GM18505 (cell line): ENCODE results near the gene ITGA3.

Experiments used
- ATAC-seq: cut with Tn5 transposase; IDR thresholded peaks from one replicate; pipeline ENCODE4 v1.9.1; 2021; ENCODE audit not compliant: unreplicated experiment
- POLR2A ChIP-seq: IDR thresholded peaks from 4 replicates; pipeline ENCODE4 v1.6.1; 2011; ENCODE audit warnings: borderline replicate concordance; ENCODE audit not compliant: insufficient read depth, insufficient read length; ENCODE audit errors: extremely low read depth

The ITGA3 gene

DNA sequence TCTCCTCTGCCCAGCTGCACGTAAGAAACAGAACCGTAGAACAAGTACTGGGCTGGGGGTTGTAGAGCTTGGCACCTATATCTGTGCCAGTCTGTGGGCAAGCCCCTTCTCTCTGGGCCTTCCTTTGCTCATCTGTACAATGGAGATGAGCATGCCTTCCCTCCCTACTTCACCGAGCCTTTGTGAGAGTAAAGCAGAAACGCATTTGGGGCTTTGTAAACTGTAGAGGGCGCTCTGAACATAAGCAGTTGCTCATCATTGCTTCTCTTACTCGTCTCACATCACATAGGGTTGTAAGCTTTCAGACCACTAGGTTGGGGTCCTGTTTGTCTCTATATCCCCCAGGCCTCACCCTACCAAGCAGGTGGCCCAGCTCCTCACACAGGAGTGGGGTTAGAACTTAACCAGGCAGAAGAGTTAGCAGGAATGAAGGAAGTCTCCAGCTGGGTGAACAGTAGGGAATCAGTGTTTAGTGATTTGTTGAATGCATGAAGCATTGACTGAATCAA lies 59.0 kb downstream of the ITGA3 start:
- TF ChIP-seq POLR2A = no peak
- ATAC-seq = no peak

DNA sequence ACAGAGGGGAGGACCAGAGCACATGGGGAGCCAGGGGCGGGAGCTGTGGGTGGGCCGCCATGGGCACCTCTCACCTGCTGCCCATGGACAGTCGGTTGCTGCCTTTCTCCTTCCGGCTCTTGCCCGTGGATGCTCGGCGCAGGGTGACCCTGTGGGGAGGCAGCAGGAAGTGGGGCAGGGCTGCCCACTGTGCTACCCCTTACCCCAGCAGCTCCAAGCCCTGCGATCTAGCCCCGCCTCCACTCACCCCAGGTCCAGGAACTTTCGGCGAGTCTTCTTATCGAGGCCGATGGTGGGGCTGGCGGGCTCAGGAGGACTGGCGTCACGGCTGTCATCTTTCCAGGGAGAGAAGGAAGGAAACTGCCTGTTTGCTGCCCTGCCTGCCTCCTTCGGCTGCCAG lies 59.8 kb downstream of the ITGA3 start:
- ATAC-seq = no peak
- no peak for TF ChIP-seq POLR2A

DNA sequence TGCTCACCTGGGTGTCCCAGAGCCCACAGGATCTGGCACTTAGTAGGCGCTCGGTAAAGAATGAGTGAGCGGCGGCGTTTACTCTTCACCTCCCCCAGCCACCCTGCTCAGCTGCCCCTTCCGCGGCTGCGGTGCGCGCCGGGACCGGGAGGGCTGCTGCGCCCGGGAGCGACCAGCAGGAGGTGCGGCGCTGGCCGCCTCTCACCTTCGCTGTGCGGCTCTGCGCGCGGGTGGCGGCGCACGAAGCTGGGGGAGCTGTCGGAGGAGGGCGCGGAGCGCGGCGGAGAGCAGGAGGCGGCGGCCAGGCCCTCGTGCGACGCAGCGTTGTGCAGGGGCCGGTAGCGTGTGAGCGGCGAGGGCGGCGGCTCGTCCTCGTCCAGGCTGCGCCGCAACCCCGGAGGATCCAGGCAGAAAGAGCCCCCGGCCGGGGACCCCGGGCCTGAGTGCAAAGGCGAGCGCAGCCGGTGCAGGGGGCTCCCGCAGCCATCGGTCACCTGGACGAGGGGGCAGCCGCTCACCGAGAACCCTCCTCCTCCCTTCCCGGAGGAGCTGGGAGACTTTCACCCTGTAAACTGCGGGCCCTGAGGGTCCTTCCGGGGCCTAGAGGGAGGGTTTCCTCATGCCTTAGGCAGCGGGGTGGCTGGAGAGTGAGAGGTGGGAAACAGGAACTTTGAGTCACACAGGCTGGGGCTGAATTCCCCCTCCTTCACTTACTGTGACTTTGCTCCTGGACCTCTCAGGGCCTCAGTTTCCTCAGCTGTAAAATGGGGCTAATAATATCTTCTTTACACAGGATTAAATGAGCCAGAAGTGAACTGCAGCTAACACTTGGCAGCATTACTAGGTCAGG lies 61.5 kb downstream of the ITGA3 start:
- no peak for ATAC-seq

DNA sequence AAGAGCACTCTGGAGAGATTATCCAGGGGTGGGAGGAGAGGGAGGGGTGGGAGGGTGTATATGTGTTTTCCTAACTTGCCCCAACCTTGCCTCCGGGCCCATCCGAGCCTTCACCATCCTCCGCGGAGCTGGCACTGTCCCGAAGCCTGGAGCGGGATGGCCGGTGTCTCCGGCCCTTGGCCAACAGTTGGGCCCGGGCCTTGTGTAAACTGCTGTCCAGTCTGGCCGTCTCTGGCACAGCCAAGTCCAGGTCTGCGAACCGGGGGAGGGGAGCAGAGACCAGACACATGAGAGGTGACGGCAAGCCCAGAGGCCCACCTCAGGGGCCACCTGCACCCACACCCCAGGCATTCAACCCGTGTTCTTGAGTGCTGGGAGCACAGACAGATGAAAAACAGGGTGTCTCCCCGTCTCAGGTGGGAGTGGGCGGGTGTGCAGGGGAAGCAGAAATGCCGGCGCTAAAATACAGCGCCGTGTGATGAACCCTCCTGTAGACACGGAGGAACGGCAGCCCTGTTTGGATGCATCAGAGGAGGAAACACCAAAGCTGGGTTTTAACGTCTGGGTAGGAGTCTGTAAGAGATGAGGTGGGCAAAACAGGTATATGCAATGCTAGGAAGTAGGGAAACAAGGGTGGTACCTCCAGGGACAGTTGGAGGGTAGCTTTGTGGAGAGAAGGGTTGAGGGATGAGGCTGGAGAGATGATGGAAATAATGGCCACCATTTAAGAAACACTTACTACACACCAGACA lies 62.3 kb downstream of the ITGA3 start:
- no peak for ATAC-seq
- TF ChIP-seq POLR2A = no peak

More for the DNA sequence above, 61.5 kb downstream of the ITGA3 start:
- no peak for TF ChIP-seq POLR2A

DNA sequence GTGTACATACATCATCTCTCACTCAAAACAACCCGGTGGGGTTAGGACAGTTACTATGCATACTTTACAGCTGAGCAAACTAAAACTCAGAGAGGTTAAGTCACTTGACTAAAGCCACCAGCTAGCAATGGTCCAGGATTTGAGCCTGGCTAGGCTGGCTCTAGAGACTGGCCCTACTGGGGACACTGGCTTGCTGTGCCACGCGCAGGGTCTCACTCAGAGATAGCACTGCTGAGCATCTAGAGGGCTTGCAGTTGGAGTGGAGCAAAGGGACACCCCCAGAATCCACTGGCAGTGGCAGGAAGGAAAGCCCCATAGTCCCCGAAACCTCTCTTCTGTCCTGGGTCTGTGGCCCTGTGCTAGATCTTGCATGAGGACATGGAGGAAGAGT lies 62.9 kb downstream of the ITGA3 start:
- no peak for ATAC-seq
- no peak for TF ChIP-seq POLR2A

DNA sequence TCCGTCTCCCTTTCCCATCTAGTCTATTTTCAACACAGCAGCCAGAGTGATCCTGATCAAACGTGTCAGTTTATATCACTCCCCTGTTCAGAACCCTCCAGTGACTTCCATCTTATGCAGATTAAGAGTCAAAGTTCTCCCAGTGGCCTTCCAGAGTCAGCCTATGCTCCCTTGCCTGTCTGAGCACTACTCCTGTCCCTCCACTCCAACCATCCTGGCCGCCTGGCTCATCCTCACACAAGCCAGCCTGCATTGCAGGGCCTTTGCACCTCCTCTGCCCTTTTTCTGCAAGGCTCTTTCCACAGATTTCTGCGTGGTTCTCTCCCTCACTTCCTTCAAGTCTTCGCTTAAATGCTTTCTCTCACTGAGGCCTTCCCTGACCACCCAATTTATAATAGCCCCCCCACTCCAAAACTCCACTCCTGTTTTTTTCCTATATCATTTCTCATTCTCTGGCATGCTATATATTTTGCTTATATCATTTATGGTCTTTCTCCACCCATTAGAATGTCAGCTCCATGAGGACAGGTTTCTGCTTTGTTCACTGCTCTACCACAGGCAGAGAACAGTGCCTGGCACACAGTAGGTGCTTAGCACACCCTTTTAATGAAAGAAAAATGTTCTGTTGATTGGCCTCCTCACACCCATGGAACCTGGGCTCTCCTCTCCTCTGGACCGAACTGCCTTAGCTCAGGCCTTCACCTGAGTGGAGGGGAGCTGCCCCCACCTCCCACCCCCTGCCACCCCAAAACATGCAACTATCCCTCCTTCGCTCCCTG lies 64.8 kb downstream of the ITGA3 start:
- no peak for TF ChIP-seq POLR2A
- ATAC-seq = no peak

DNA sequence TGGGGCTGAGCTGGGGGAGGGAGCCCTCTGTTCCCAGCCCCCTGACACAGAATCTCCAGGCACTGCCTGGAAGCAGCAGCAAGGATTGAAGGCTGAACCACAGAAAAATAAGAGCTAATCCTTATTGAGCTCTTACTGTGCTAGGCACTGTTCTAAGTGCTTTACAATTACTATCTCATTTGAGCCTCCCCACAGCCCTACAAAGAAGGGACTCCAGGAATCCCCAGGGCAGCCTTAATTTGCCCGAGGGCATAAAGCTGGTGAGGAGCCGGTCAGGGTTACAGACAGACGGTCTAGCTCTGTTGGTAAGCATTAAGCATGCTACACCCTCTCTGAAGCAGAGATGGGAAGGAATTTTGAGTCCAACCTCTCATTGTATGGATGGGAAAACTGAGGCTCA lies 67.0 kb downstream of the ITGA3 start:
- ATAC-seq = no peak
- no peak for TF ChIP-seq POLR2A

DNA sequence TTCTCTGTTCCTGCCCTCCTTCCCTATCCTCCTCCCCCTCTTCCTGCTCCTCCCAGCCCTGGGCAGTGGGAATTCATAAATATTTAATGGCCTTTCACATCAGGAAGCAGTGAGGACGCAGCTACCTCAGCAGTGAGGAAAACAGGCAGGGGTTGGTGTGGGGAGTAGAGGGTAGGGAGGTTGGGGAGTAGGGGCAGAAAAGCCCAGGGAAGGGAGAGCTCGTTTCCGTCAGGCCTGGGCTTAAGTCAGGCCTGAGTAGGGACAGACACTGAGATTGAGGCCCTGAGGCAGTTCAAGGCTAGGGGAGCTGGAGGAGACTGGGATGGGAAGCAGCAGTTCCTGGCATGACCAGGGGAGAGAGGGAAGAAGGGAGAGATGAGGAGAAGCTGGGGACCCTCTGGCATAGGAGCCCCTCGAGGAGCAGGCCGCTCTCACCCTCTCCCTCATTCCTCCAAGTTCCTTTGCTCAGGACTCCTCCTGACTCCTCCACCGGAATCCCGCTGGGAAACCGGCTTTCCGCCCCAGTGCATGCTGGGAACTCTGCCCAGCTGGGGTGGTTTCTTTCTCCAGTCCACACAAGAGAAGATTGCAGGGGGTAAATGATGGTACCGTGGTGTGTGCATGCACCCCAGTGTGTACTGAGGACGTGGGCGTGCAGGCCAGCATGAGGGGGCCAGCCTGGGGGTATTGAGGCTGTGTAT lies 67.9 kb downstream of the ITGA3 start:
- TF ChIP-seq POLR2A = no peak
- no peak for ATAC-seq

DNA sequence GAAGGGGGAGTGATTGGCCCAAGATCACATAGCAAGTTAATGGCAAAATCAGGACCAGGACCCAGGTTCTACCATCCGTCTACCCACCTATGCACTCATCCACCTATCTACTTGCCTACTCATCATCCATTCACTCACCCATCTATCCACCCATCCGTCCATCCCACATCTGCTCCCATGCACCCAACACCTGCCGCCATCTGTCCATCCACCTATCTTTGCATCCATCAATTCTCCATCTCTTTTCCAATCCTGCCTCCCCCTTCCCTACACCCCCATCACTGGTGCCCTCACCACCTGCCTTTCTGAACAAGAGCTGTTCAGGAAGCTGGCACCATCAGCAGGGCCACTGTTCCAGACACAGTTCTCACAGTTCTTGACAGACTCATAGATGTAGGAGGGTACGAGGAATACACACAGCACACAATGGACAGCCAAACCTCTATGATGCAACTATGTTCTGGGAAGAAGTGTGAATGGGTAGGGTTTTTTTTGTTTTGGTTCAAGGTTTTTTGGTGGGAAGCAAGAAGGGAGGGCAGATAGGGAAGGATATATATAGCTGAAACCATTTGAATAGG lies 69.6 kb downstream of the ITGA3 start:
- no peak for ATAC-seq
- no peak for TF ChIP-seq POLR2A

DNA sequence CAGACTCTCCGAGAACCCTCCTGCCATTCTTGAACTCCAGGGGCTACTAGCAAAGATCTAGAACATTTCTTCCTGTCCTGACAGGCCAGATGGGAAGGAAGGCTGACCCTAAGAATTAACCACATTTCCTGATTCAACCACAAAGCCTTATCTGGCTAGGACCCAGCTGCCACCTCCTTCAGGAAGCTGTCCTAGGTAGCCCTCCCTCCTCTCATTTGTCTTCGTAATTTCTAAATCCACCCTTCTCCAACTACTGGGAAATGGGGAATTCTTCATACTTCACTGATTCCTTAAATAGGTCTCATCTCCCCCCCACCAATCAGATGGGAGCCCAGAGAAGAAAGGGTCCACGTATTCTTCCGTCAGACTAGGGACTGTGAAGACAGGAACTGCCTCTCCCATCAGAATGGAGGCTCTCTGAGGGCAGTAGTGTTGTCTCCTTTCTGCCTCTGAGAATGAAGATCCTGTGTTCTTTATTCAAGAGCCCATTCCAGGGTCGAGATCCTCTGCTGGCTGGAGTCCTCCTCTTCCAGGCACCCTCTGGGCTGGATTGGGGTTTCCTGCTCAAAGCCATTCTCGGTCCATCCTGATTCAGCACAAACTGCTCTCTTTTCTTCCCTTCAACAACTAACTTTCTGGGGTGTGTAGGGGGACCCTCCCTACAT lies 71.9 kb downstream of the ITGA3 start:
- no peak for TF ChIP-seq POLR2A
- no peak for ATAC-seq

DNA sequence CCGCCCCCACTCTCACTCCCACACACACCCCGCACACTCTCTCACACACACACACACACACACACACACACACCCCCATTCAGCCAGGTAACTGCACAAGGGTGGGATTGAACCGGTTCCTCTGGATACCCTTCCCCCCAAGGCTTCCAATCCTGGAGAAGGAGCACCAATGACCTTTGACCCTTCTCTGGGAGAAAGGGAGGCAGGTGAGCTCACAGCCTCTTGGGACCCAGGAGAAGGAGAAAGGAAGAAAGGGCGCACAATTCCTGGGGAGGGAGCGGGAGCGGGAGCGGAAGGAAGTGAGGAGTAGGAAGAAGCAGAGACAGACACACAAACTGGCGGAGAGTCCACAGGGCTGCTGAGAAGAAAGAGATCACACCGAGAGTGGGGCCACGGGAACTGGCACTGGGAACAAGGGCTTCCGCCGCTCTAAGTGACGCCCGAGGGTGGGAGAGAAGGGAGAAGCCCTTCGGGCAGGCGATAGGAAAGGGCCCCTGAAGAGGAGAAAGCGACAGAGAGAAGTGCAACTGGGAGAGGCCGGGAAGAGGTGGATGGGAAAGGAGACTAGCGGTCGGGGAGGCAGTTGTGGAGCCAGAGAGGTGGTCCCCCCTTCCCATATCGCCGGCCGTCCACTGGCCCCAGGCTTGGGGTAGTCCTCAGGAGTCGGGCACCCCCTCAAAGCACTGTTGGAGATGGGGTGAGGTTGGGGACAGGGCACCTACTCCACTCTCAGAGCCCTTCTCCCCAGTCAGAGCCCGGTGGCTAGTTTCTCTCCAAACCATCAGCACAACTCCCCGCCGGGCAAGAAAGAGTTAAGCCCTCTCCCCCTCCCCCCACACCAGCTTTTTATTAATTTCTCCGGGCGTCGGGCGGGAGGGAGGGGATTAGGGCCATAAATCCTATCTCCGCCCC lies 72.8 kb downstream of the ITGA3 start:
- no peak for TF ChIP-seq POLR2A
- ATAC-seq = no peak

DNA sequence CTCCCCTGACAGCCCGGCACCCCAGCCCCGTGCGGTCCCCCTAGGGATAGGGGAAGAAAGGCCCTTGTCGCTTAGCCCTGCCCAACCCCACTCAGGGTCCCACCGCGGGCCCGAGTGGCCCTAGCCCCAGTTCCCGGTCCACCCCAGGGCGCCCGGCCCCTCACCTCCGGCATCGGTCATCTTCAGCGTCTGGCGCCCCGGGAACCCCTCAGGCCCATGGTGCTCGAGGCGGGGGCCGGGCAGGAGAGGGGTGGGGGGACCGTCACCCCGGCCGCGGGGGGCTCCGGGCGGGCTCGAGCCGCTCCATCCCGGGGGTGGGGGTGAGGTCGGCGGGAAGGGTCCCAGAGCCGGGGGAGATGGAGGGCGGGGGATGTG lies 73.4 kb downstream of the ITGA3 start:
- no peak for ATAC-seq
- no peak for TF ChIP-seq POLR2A
